ENCODE results near the gene KCNMA1. TPM values are rescaled to one million over a fixed set of nuclear protein-coding genes. Genes with fewer than 3 reads are reported as not detected.
"Not testable (repeated sequence)": the region's sequence is repeated elsewhere in the genome, so short reads cannot be mapped to it uniquely, and the experiment has no call there.

KCNMA1 gene
- total and polyA plus RNA-seq, 8 donors: 2.8 to 21.1 (median 4.3) TPM

DNA sequence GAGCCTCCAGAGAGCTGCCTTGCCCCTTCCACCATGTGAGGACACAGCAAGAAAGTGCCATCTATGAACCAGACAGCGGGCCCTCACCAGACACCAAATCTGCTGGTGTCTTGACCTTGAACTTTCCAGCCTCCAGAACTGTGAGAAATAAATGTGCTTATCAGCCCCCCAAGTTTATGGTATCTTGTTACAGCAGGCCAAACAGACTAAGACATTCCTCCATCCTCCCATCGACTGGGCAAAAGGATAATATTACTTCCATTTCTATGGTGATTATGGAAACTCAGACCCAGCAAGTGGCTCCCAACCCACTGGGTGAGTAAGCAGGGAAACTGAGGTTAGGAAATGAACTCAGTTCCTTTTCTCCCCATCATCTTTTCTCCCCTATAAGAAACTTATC lies 288.4 kb downstream of the KCNMA1 start:
- TF ChIP-seq, protein P1, sequence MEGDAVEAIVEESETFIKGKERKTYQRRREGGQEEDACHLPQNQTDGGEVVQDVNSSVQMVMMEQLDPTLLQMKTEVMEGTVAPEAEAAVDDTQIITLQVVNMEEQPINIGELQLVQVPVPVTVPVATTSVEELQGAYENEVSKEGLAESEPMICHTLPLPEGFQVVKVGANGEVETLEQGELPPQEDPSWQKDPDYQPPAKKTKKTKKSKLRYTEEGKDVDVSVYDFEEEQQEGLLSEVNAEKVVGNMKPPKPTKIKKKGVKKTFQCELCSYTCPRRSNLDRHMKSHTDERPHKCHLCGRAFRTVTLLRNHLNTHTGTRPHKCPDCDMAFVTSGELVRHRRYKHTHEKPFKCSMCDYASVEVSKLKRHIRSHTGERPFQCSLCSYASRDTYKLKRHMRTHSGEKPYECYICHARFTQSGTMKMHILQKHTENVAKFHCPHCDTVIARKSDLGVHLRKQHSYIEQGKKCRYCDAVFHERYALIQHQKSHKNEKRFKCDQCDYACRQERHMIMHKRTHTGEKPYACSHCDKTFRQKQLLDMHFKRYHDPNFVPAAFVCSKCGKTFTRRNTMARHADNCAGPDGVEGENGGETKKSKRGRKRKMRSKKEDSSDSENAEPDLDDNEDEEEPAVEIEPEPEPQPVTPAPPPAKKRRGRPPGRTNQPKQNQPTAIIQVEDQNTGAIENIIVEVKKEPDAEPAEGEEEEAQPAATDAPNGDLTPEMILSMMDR (IDR thresholded peaks at IDR 0.05): no peak
- Histone ChIP-seq H3K4me1 (no peaks in the 10 kb centered on the region), H3K27ac (no peak overlapping the region), H3K36me3 (no peaks in the 10 kb centered on the region), H3K27me3 (no peaks in the 10 kb centered on the region), H3K9me3 (no peaks in the 10 kb centered on the region), H3K4me3 (no peak overlapping the region)
- DNase-seq (no peak), ATAC-seq (no peak)
- intact Hi-C loops (cut with DNase I): no loop called here

DNA sequence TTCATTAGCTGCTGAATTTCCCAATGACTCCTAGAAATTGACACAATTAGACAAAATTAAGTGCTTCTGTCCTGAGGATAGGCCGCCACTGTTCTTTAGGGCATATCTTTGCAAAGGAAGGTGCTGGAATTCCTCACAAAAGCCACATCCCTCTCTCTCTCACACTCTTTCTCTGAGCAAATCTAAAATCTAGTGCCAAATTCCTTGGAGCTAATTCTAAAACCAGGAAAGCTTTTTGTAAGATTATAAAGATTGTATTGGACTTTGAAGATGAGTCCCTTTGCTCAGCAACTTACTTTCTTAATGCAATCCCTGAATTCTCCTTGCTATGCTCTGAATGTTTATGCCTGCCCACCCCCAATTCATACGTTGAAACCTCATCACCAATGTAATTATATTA lies 288.9 kb downstream of the KCNMA1 start:
- ATAC-seq: no peak
- TF ChIP-seq, protein P1 (IDR thresholded peaks at IDR 0.05): no peak
- intact Hi-C loops (cut with DNase I): no loop called here
- H3K9me3 ChIP-seq: no peaks in the 10 kb centered on the region
- H3K4me1 ChIP-seq: no peaks in the 10 kb centered on the region
- no peaks in the 10 kb centered on the region for H3K27me3 ChIP-seq
- H3K27ac ChIP-seq: no peak overlapping the region
- no peak for DNase-seq
- no peak overlapping the region for H3K4me3 ChIP-seq
- H3K36me3 ChIP-seq: no peaks in the 10 kb centered on the region

DNA sequence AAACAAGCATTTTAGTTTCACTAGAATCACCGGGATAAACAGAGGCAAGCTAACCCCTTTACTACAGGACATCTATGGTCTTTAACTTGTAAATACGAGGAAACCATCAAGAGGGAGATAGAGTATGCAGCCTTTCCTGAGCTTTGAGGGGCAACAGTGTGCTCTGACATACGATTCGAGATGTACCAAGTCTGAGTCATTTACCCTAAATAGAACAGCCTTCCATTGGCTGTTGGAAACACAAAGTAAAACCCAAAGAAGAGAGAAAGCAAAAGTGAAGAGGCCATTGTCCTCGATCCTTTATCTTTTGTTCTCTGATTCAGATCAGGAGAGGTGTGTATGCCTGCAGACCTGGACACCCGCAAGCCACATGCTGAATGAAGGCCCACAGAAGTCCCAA lies 289.5 kb downstream of the KCNMA1 start:
- ATAC-seq (no peak), DNase-seq (no peak)
- intact Hi-C loops (cut with DNase I): no loop called here
- H3K27me3 ChIP-seq: no peaks in the 10 kb centered on the region
- no peak overlapping the region for H3K4me3 ChIP-seq
- H3K36me3 ChIP-seq: no peaks in the 10 kb centered on the region
- no peaks in the 10 kb centered on the region for H3K9me3 ChIP-seq
- no peaks in the 10 kb centered on the region for H3K4me1 ChIP-seq
- no peak overlapping the region for H3K27ac ChIP-seq
- TF ChIP-seq, protein P1 (IDR thresholded peaks at IDR 0.05): no peak

DNA sequence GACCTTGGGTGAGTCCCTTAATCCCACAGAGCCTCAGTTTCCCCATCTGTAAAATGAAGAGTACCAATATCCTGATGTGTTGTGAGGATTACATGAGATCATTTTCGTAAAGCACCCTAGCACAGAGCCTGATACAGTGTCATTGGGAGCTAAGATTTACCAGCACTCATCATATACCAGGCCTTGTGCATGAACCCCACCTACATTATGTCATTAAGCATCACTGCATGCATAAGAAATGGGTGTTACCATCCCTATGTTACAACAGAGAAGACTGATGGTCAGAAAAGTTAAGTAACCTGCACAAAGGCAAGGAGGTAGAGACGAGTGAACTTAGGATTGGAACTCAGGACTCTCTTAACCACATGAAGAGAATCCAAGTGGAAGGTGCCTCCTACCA lies 290.6 kb downstream of the KCNMA1 start:
- intact Hi-C loops (cut with DNase I): no loop called here
- DNase-seq (no peak), ATAC-seq (no peak)
- Histone ChIP-seq H3K27ac (no peak overlapping the region), H3K27me3 (no peaks in the 10 kb centered on the region), H3K36me3 (no peaks in the 10 kb centered on the region), H3K4me3 (no peak overlapping the region), H3K4me1 (no peaks in the 10 kb centered on the region), H3K9me3 (no peaks in the 10 kb centered on the region)
- TF ChIP-seq, protein P1 (IDR thresholded peaks at IDR 0.05): no peak

DNA sequence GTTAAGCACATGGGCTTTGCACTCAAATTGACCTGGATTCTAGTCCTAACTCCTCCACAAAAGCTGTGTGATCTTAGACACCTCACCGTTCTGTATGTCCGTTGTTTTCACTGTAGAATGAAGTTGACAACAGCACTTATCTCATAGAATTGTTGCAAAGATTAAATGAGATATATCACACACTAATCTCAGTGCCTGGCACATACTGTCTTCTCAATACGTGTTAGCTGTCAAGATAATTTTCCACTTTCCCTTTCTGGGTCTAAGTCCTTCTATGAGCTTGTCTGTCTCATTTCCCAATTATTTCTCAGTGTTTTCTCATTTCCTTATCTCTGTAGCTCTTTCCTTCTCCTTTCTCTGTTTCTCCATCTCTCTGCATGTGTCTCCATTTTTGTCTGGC lies 296.6 kb downstream of the KCNMA1 start:
- intact Hi-C loops (cut with DNase I): no loop called here
- Histone ChIP-seq H3K4me3 (no peak overlapping the region), H3K27me3 (no peaks in the 10 kb centered on the region), H3K4me1 (no peaks in the 10 kb centered on the region), H3K27ac (no peak overlapping the region), H3K9me3 (no peaks in the 10 kb centered on the region), H3K36me3 (no peaks in the 10 kb centered on the region)
- ATAC-seq (no peak), DNase-seq (no peak)
- TF ChIP-seq, protein P1 (IDR thresholded peaks at IDR 0.05): no peak

DNA sequence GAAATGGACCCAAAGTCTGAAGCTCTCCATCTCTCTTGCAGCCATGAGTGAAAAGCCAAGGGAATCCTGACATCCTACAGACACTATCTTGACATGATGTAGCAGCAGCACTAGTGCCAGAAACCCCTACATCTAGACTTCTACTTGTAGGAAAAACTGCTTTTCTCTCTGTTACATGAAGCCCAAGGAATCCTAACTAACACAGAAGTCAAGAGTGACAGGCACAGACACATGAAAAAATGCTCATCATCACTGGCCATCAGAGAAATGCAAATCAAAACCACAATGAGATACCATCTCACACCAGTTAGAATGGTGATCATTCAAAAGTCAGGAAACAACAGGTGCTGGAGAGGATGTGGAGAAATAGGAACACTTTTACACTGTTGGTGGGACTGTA lies 297.7 kb downstream of the KCNMA1 start:
- H3K4me3 ChIP-seq; H3K9me3 ChIP-seq; DNase-seq; ATAC-seq; H3K4me1 ChIP-seq; H3K27me3 ChIP-seq; H3K27ac ChIP-seq; intact Hi-C loops (cut with DNase I); H3K36me3 ChIP-seq: not testable (repeated sequence)

All from left lung (tissue), 10 donors.